K562 (cell line): ENCODE measurements around the gene STK11. TPM values are rescaled to one million over a fixed set of nuclear protein-coding genes. Genes with fewer than 3 reads are reported as not detected.

Experiments
- ATF1 ChIP-seq, 2 experiments: fragments of 450-650 bp in 1 of 2; IDR thresholded peaks; 2 replicates each; pipeline ENCODE4 v1.6.1; 2016; ENCODE audit warnings: missing compliant biosample characterization in 1 of 2, missing genetic modification characterization in 1 of 2
- ATF7 ChIP-seq: fragments of 450-650 bp; IDR thresholded peaks from 2 replicates; pipeline ENCODE4 v1.7.1; 2014; ENCODE audit warnings: mild to moderate bottlenecking, moderate library complexity
- CHD1 ChIP-seq: fragments of 200-600 bp; sonication (generic); IDR thresholded peaks from one replicate; pipeline ENCODE4 v1.6.1; 2012; ENCODE audit warnings: mild to moderate bottlenecking, moderate library complexity, low read length, inconsistent platforms
- DPF2 ChIP-seq: fragments of 450-650 bp; IDR thresholded peaks from 2 replicates; pipeline ENCODE4 v1.6.1; 2016
- EP300 ChIP-seq: IDR thresholded peaks from 2 replicates; pipeline ENCODE4 v1.6.1; 2012; ENCODE audit warnings: low read length, improper control_type of control experiment
- FOSL1 ChIP-seq: fragments of 200-800 bp; sonication (Bioruptor generic); conservative IDR thresholded peaks from 2 replicates; pipeline ENCODE4 v1.6.1; 2016; ENCODE audit warnings: missing genetic modification characterization, missing compliant biosample characterization
- MEIS2 ChIP-seq: fragments of 450-650 bp; IDR thresholded peaks from 2 replicates; pipeline ENCODE4 v1.6.1; 2014; ENCODE audit warnings: mild to moderate bottlenecking; ENCODE audit not compliant: partially characterized antibody
- NR2C2 ChIP-seq, 2 experiments: fragments of 200-800 bp in 1 of 2; sonication (Bioruptor generic) in 1 of 2; sonication (generic) in 1 of 2; formaldehyde crosslinking in 1 of 2; IDR thresholded peaks; 2 replicates each; pipeline versions ENCODE4 v1.6.1 to v1.8.0; 2016 to 2022; ENCODE audit warnings: mild to moderate bottlenecking in 1 of 2, missing compliant biosample characterization in 1 of 2, missing genetic modification characterization in 1 of 2, missing genetic modification reagents in 1 of 2
- RFX5 ChIP-seq: IDR thresholded peaks from 2 replicates; pipeline ENCODE4 v1.6.1; 2011; ENCODE audit warnings: low read depth, mild to moderate bottlenecking, improper control_type of control experiment, low read length
- SMARCA4 ChIP-seq: fragments of 450-650 bp; IDR thresholded peaks from 2 replicates; pipeline ENCODE4 v1.6.1; 2016
- SMARCC2 ChIP-seq: fragments of 450-650 bp; IDR thresholded peaks from 2 replicates; pipeline ENCODE4 v1.6.1; 2017; ENCODE audit warnings: antibody characterized with exemption, moderate library complexity, mild to moderate bottlenecking, low read depth
- SMARCE1 ChIP-seq: fragments of 450-650 bp; IDR thresholded peaks from 2 replicates; pipeline ENCODE4 v1.7.1; 2016; ENCODE audit warnings: mild to moderate bottlenecking
- polyA plus RNA-seq, 8 experiments: library from polyadenylated mRNA; depleted of rRNA in 4 of 8; stranded (reverse) in 5 of 8; unstranded in 3 of 8; fragments of >200 nt; fragmentation: Nextera tagmentation in 2 of 8; fragmentation: Illumina TruSeq in 1 of 8; extraction: Ambion mirVana in 2 of 8; extraction: Trizol in 1 of 8; gene quantifications; 2 replicates each; pipeline versions ENCODE4 v1.2.1 to v1.2.3, GENCODE V29; 2011 to 2014; ENCODE audit warnings: inconsistent platforms in 1 of 8, missing spikeins in 1 of 8
- total RNA-seq, 7 experiments: library from RNA; depleted of rRNA in 6 of 7; stranded (reverse); fragments of >200 nt in 6 of 7; fragmentation: Illumina TruSeq in 2 of 7; extraction: Trizol in 2 of 7; gene quantifications; 2 replicates each; pipeline versions ENCODE4 v1.2.1 to v1.2.3, GENCODE V29; 2011 to 2021; ENCODE audit warnings: low replicate concordance in 1 of 7
- TF ChIP-seq, protein P1 (sequence below): IDR thresholded peaks from 3 replicates; pipeline ENCODE4 v1.6.1; 2011; ENCODE audit warnings: borderline replicate concordance, mild to moderate bottlenecking, moderate library complexity; ENCODE audit not compliant: insufficient read length; ENCODE audit errors: extremely low read depth
- TF ChIP-seq, protein P2 (sequence below): fragments of 450-650 bp; IDR thresholded peaks from 2 replicates; pipeline ENCODE4 v1.6.1; 2017; ENCODE audit warnings: antibody characterized with exemption, mild to moderate bottlenecking
- TF ChIP-seq, protein P3 (sequence below), 2 experiments: fragments of 450-650 bp in 1 of 2; sonication (generic) in 1 of 2; formaldehyde crosslinking in 1 of 2; IDR thresholded peaks in 1 of 2; conservative IDR thresholded peaks in 1 of 2; 2 replicates each; pipeline versions ENCODE4 v1.6.1 to v1.8.1; 2016 to 2023; ENCODE audit warnings: mild to moderate bottlenecking in 2 of 2, moderate library complexity in 2 of 2, inconsistent platforms in 1 of 2, missing genetic modification reagents in 1 of 2
- TF ChIP-seq, protein P4 (sequence below), 2 experiments: IDR thresholded peaks; 2 replicates each; pipeline ENCODE4 v1.6.1; 2011; ENCODE audit warnings: borderline replicate concordance in 1 of 2, control low read depth in 1 of 2, low read depth in 1 of 2, low read length in 1 of 2, mild to moderate bottlenecking in 1 of 2, mixed read lengths in 1 of 2, moderate library complexity in 1 of 2; ENCODE audit not compliant: insufficient read depth in 1 of 2, insufficient read length in 1 of 2, poor library complexity in 1 of 2, severe bottlenecking in 1 of 2; ENCODE audit errors: extremely low read depth in 1 of 2

The STK11 gene
- total and polyA plus RNA-seq, 9 of the 15 experiments (the other 6 are each of a cell fraction or from before 2014, with no cell fraction given) = 0.15 to 96.5 (median 31.7) TPM

DNA sequence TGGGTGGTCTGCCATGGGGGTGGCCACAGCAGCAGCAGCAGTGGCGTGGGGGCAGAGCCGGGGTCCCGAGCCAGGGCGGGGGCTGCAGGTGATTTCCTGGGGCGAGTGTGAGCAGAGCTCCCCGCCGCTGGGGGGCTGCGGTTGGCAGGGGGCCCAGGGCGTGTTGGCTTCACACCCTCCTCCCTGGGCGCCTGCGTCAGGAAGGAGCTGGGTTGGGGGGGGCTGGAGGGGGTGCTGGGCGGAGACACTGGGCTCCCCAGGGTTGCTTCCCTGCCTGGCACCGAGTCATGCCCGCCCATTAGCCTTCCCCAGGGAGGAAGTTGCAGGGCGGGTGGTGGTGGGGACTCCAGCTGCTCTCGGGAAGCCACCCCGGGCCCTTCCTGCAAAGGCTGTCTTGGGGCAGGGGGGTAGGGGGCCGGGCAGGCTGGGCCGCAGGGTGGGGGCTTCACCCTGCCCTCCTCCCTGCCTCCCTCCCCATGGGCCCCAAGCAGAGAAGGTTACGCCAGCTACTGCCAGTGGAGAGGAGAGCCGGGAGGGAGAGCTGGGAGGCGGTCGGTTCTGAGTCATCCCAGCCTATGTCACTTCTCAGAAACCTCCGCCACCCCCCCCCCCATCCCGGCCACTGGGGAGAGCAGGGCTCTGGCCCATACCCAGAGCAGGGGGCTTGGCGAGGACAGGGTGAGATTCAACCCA is 47.4 kb downstream of the STK11 start (continued):
- TF ChIP-seq, protein P1, sequence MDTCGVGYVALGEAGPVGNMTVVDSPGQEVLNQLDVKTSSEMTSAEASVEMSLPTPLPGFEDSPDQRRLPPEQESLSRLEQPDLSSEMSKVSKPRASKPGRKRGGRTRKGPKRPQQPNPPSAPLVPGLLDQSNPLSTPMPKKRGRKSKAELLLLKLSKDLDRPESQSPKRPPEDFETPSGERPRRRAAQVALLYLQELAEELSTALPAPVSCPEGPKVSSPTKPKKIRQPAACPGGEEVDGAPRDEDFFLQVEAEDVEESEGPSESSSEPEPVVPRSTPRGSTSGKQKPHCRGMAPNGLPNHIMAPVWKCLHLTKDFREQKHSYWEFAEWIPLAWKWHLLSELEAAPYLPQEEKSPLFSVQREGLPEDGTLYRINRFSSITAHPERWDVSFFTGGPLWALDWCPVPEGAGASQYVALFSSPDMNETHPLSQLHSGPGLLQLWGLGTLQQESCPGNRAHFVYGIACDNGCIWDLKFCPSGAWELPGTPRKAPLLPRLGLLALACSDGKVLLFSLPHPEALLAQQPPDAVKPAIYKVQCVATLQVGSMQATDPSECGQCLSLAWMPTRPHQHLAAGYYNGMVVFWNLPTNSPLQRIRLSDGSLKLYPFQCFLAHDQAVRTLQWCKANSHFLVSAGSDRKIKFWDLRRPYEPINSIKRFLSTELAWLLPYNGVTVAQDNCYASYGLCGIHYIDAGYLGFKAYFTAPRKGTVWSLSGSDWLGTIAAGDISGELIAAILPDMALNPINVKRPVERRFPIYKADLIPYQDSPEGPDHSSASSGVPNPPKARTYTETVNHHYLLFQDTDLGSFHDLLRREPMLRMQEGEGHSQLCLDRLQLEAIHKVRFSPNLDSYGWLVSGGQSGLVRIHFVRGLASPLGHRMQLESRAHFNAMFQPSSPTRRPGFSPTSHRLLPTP = no peak
- TF ChIP-seq, protein P2, sequence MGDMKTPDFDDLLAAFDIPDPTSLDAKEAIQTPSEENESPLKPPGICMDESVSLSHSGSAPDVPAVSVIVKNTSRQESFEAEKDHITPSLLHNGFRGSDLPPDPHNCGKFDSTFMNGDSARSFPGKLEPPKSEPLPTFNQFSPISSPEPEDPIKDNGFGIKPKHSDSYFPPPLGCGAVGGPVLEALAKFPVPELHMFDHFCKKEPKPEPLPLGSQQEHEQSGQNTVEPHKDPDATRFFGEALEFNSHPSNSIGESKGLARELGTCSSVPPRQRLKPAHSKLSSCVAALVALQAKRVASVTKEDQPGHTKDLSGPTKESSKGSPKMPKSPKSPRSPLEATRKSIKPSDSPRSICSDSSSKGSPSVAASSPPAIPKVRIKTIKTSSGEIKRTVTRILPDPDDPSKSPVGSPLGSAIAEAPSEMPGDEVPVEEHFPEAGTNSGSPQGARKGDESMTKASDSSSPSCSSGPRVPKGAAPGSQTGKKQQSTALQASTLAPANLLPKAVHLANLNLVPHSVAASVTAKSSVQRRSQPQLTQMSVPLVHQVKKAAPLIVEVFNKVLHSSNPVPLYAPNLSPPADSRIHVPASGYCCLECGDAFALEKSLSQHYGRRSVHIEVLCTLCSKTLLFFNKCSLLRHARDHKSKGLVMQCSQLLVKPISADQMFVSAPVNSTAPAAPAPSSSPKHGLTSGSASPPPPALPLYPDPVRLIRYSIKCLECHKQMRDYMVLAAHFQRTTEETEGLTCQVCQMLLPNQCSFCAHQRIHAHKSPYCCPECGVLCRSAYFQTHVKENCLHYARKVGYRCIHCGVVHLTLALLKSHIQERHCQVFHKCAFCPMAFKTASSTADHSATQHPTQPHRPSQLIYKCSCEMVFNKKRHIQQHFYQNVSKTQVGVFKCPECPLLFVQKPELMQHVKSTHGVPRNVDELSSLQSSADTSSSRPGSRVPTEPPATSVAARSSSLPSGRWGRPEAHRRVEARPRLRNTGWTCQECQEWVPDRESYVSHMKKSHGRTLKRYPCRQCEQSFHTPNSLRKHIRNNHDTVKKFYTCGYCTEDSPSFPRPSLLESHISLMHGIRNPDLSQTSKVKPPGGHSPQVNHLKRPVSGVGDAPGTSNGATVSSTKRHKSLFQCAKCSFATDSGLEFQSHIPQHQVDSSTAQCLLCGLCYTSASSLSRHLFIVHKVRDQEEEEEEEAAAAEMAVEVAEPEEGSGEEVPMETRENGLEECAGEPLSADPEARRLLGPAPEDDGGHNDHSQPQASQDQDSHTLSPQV = 0 out of 2 replicates have a peak, but pooled peaks have one; percentile 56
- TF ChIP-seq, protein P3, sequence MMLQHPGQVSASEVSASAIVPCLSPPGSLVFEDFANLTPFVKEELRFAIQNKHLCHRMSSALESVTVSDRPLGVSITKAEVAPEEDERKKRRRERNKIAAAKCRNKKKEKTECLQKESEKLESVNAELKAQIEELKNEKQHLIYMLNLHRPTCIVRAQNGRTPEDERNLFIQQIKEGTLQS (IDR thresholded peaks at IDR 0.05) = peak; percentile 94
- TF ChIP-seq, protein P3 (CRISPR knock-in tag; conservative IDR thresholded peaks at IDR 0.05) = no peak
- TF ChIP-seq, protein P4, sequence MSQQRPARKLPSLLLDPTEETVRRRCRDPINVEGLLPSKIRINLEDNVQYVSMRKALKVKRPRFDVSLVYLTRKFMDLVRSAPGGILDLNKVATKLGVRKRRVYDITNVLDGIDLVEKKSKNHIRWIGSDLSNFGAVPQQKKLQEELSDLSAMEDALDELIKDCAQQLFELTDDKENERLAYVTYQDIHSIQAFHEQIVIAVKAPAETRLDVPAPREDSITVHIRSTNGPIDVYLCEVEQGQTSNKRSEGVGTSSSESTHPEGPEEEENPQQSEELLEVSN (IDR thresholded peaks at IDR 0.05; ENCODE audit: borderline replicate concordance in 1 of 2, extremely low read depth in 1 of 2, insufficient read depth in 1 of 2, insufficient read length in 1 of 2, low read depth in 1 of 2, low read length in 1 of 2, poor library complexity in 1 of 2, severe bottlenecking in 1 of 2) = peak in 1 of 2 experiments; percentile 12
- TF ChIP-seq NR2C2 (CRISPR knock-in tag; IDR thresholded peaks at IDR 0.05) (no peak), NR2C2 (tag; IDR thresholded peaks at IDR 0.05) (peak; percentile 20), MEIS2 (no peak), ATF7 (peak; percentile 71), SMARCA4 (peak; percentile 80), SMARCC2 (0 out of 2 replicates have a peak, but pooled peaks have one; percentile 49), ATF1 (CRISPR knock-in tag; IDR thresholded peaks at IDR 0.05) (no peak), ATF1 (tag; IDR thresholded peaks at IDR 0.05) (peak; percentile 48; the same call in 1 of the 2 replicates), RFX5 (no peak), DPF2 (0 out of 2 replicates have a peak, but pooled peaks have one; percentile 83), SMARCE1 (peak; percentile 85), CHD1 (peak; percentile 24), EP300 (0 out of 2 replicates have a peak, but pooled peaks have one; percentile 17), FOSL1 (tag) (peak; percentile 95)
